ENCODE results near the gene SUGP1. TPM values are rescaled to one million over a fixed set of nuclear protein-coding genes. Genes with fewer than 3 reads are reported as not detected.

Gene SUGP1
- 10 to 100 TPM; 49.4 to 62.0 TPM for total RNA-seq

- H3K36me3 Mint-ChIP-seq (ENCODE audit: low read depth), result peaks cover 16% of the 10 kb centered on the region
- peak within 1 kb of the TSS; percentile 100 for H3K27ac Mint-ChIP-seq
- ChIA-PET CTCF (no interaction called here), POLR2A (no interaction called here)
- no peaks in the 10 kb centered on the region for H3K27me3 Mint-ChIP-seq
- ATAC-seq (peak; percentile 93), DNase-seq (peak; percentile 96)
- peak within 1 kb of the TSS; percentile 93 for H3K4me3 Mint-ChIP-seq
- intact Hi-C loops (cut with DNase I, micrococcal nuclease), result loop anchor here (1.0 to 2.0 kb wide), 13 partner anchors 44 to 798 kb away; partner anchors contain the start of genes BORCS8 (in 2 of the 2), NR2C2AP (in 2 of the 2), RFXANK (in 2 of the 2) and ARMC6 (in 1 of the 2)
- H3K4me1 Mint-ChIP-seq, result peaks cover 39% of the 10 kb centered on the region
- H3K9me3 Mint-ChIP-seq (ENCODE audit: low read depth), result no peaks in the 10 kb centered on the region
Observed at GRCh38 chr19:19320361-19321140, at the start of gene SUGP1, which contains the start of gene MAU2. Gene SUGP1 (minus strand): TSS chr19:19320509. CDS start chr19:19320496, 13 bp downstream. Gene MAU2 (plus strand): TSS chr19:19320829. CDS start chr19:19320860, 31 bp downstream.

DNA sequence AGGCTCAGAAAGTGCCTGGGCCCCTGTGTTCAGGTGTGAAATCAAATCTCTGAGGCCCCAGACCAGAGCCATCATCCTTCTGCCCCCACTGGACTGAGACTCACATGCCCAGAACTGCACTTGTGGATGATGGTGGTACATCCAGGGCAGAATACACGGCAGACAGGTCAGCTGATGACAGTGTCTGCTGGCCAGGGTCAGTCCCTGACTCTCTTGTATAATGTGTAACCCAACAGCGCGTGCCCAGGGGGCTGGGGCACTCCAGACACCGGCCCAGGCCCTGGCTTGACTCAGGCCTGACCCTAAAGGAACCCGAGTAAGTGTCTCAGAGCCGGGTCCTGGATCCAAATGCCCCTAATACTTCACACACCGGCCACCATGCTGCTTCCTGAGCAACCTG is 47.8 kb upstream of the SUGP1 start:
- DNase-seq (no peak), ATAC-seq (no peak)
- Mint-ChIP-seq H3K4me3 (no peak overlapping the region), H3K4me1 (peaks cover 19% of the 10 kb centered on the region), H3K27ac (no peak overlapping the region), H3K27me3 (no peaks in the 10 kb centered on the region), H3K36me3 (ENCODE audit: low read depth) (no peaks in the 10 kb centered on the region), H3K9me3 (ENCODE audit: low read depth) (no peaks in the 10 kb centered on the region)
- ChIA-PET POLR2A (interaction anchor here (0.6 kb wide), 1 partner anchor 20 kb away, joined by 3 read pairs; no protein-coding TSS in a partner anchor), CTCF (interaction anchor here (1.7 to 2.0 kb wide), 2 partner anchors 10 to 122 kb away, joined by 4 to 17 read pairs; no protein-coding TSS in a partner anchor)
- intact Hi-C loops (cut with DNase I, micrococcal nuclease), result loop anchor here in 1 of 2 experiments (5.0 kb wide), 1 partner anchor 39 kb away; the partner anchor contains the start of gene GATAD2A

GRCh38 chr19:19366434-19367396 is 46.4 kb upstream of the SUGP1 start:
- intact Hi-C loops (cut with DNase I, micrococcal nuclease), result loop anchor here (1.0 to 5.0 kb wide), 2 partner anchors 41 to 124 kb away; partner anchors contain the start of gene GATAD2A (in 1 of the 2)
- DNase-seq, result peak; percentile 86
- CTCF ChIA-PET, result interaction anchor here (0.6 to 7.1 kb wide), 7 partner anchors 9 to 366 kb away, joined by 3 to 123 read pairs (median 4); no protein-coding TSS in a partner anchor
- Mint-ChIP-seq H3K27ac (peak overlapping the region; percentile 38), H3K4me1 (peaks cover 18% of the 10 kb centered on the region), H3K4me3 (no peak overlapping the region), H3K36me3 (ENCODE audit: low read depth) (no peaks in the 10 kb centered on the region), H3K27me3 (no peaks in the 10 kb centered on the region), H3K9me3 (ENCODE audit: low read depth) (no peaks in the 10 kb centered on the region)
- POLR2A ChIA-PET, result interaction anchor here (0.6 kb wide), 1 partner anchor 64 kb away, joined by 3 read pairs; no protein-coding TSS in a partner anchor
- ATAC-seq, result peak; percentile 84

- H3K4me1 Mint-ChIP-seq, result peaks cover 36% of the 10 kb centered on the region
- H3K9me3 Mint-ChIP-seq (ENCODE audit: low read depth), result no peaks in the 10 kb centered on the region
- peak overlapping the region; percentile 19 for H3K27ac Mint-ChIP-seq
- intact Hi-C loops (cut with DNase I, micrococcal nuclease), result loop anchor here in 1 of 2 experiments (5.0 kb wide), 1 partner anchor 170 kb away; the partner anchor contains the start of genes BORCS8 and RFXANK
- no peaks in the 10 kb centered on the region for H3K27me3 Mint-ChIP-seq
- no peak overlapping the region for H3K4me3 Mint-ChIP-seq
- DNase-seq, result no peak
- CTCF ChIA-PET, result interaction anchor here (0.6 to 7.1 kb wide), 5 partner anchors 11 to 128 kb away, joined by 3 to 123 read pairs (median 3); no protein-coding TSS in a partner anchor
- ATAC-seq, result no peak
- POLR2A ChIA-PET, result interaction anchor here (1.2 kb wide), 1 partner anchor 23 kb away, joined by 4 read pairs; no protein-coding TSS in a partner anchor
- H3K36me3 Mint-ChIP-seq (ENCODE audit: low read depth), result peaks cover 4% of the 10 kb centered on the region
Observed at GRCh38 chr19:19362075-19362474, 41.8 kb upstream of the SUGP1 start.

GRCh38 chr19:19361075-19361594 is 40.8 kb upstream of the SUGP1 start:
- Mint-ChIP-seq H3K27ac (peak overlapping the region; percentile 31), H3K4me1 (peaks cover 31% of the 10 kb centered on the region), H3K36me3 (ENCODE audit: low read depth) (peaks cover 6% of the 10 kb centered on the region), H3K27me3 (no peaks in the 10 kb centered on the region), H3K9me3 (ENCODE audit: low read depth) (no peaks in the 10 kb centered on the region), H3K4me3 (no peak overlapping the region)
- ChIA-PET POLR2A (no interaction called here), CTCF (interaction anchor here (0.7 to 7.1 kb wide), 3 partner anchors 12 to 129 kb away, joined by 3 to 123 read pairs (median 3); no protein-coding TSS in a partner anchor)
- DNase-seq (peak; percentile 88), ATAC-seq (peak; percentile 76)
- intact Hi-C loops (cut with DNase I, micrococcal nuclease), result loop anchor here in 1 of 2 experiments (1.0 to 5.0 kb wide), 3 partner anchors 129 to 215 kb away; partner anchors contain the start of genes BORCS8 and RFXANK

DNA sequence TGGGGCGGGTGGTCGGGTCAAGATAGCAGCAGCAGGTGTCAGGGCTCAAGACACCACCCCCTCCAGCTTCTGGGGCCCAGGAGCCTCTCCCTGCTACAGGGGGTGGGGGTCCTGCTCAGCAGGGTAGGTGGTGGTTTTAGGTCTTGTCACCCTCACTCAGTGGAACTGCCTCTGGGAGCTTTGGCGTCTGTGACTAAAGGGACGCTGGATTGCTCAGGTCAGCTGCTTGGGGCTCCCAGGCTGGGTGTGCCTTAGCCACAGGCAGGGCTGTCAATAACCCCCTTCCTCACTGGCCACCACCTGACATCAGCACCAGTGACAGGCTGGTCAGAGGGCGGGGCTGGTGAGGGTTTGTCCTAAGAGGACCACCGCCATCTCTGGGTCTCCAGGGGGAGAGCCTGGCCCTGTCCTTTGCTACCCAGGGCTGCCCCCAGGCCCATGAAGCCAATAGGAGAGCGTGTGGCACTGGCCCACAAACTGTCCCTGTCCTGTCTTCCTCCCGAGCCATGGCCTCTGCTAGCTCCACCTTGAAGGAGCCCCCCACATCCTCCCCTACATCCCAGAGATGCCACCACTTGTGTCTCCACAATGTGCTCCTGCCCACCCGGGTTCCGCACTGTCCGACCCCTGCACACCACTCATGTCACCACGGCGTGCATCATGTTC is 36.7 kb upstream of the SUGP1 start:
- ChIA-PET CTCF (interaction anchor here (2.0 kb wide), 1 partner anchor 134 kb away, joined by 8 read pairs; no protein-coding TSS in a partner anchor), POLR2A (no interaction called here)
- H3K4me1 Mint-ChIP-seq, result peaks cover 21% of the 10 kb centered on the region
- ATAC-seq, result no peak
- no peaks in the 10 kb centered on the region for H3K9me3 Mint-ChIP-seq (ENCODE audit: low read depth)
- no peaks in the 10 kb centered on the region for H3K27me3 Mint-ChIP-seq
- no peak for DNase-seq
- peaks cover 18% of the 10 kb centered on the region for H3K36me3 Mint-ChIP-seq (ENCODE audit: low read depth)
- intact Hi-C loops (cut with DNase I, micrococcal nuclease), result no loop called here
- H3K4me3 Mint-ChIP-seq, result no peak overlapping the region
- H3K27ac Mint-ChIP-seq, result no peak overlapping the region

GRCh38 chr19:19356500-19356899 is 36.2 kb upstream of the SUGP1 start:
- DNase-seq, result no peak
- CTCF ChIA-PET, result interaction anchor here (0.6 kb wide), 1 partner anchor 63 kb away, joined by 3 read pairs; no protein-coding TSS in a partner anchor
- Mint-ChIP-seq H3K9me3 (ENCODE audit: low read depth) (no peaks in the 10 kb centered on the region), H3K36me3 (ENCODE audit: low read depth) (peaks cover 20% of the 10 kb centered on the region), H3K27ac (no peak overlapping the region), H3K27me3 (no peaks in the 10 kb centered on the region), H3K4me3 (no peak overlapping the region), H3K4me1 (peaks cover 18% of the 10 kb centered on the region)
- POLR2A ChIA-PET, result no interaction called here
- no peak for ATAC-seq
- intact Hi-C loops (cut with DNase I, micrococcal nuclease), result no loop called here

- POLR2A ChIA-PET, result no interaction called here
- CTCF ChIA-PET, result interaction anchor here (0.6 to 1.7 kb wide), 2 partner anchors 9 to 62 kb away, joined by 3 to 4 read pairs; no protein-coding TSS in a partner anchor
- Mint-ChIP-seq H3K4me1 (peaks cover 11% of the 10 kb centered on the region), H3K36me3 (ENCODE audit: low read depth) (peaks cover 20% of the 10 kb centered on the region), H3K9me3 (ENCODE audit: low read depth) (no peaks in the 10 kb centered on the region), H3K4me3 (no peak overlapping the region), H3K27me3 (no peaks in the 10 kb centered on the region), H3K27ac (no peak overlapping the region)
- intact Hi-C loops (cut with DNase I, micrococcal nuclease), result no loop called here
- DNase-seq, result no peak
- no peak for ATAC-seq
Observed at GRCh38 chr19:19355606-19356139, 35.4 kb upstream of the SUGP1 start.

GRCh38 chr19:19354932-19355331 is 34.6 kb upstream of the SUGP1 start:
- intact Hi-C loops (cut with DNase I, micrococcal nuclease), result no loop called here
- Mint-ChIP-seq H3K9me3 (ENCODE audit: low read depth) (no peaks in the 10 kb centered on the region), H3K27ac (no peak overlapping the region), H3K4me3 (no peak overlapping the region), H3K27me3 (no peaks in the 10 kb centered on the region), H3K4me1 (peaks cover 11% of the 10 kb centered on the region), H3K36me3 (ENCODE audit: low read depth) (peaks cover 20% of the 10 kb centered on the region)
- no peak for ATAC-seq
- ChIA-PET POLR2A (no interaction called here), CTCF (interaction anchor here (1.7 kb wide), 1 partner anchor 10 kb away, joined by 4 read pairs; no protein-coding TSS in a partner anchor)
- DNase-seq, result no peak

DNA sequence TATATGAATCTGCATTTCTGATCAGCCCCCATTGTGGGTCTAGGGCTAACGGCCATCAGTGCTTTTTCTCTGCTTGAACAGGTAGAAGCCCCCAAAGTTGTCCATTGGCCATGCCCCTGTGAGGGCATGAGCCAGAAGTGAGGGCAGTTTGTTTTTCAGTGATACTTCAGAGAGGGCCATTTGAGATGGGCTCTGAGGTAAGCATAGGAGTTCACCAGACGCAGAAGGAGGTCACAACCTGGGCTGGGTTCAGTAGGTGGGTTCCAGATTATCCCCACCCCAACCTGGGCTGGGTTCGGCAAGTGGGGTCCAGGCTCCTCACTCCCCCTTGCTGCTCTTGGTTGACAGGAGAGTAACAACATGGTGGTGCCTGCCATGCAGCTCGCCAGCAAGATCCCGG is 33.7 kb upstream of the SUGP1 start:
- DNase-seq (no peak), ATAC-seq (no peak)
- Mint-ChIP-seq H3K27me3 (no peaks in the 10 kb centered on the region), H3K4me1 (peaks cover 11% of the 10 kb centered on the region), H3K36me3 (ENCODE audit: low read depth) (peaks cover 24% of the 10 kb centered on the region), H3K27ac (no peak overlapping the region), H3K9me3 (ENCODE audit: low read depth) (no peaks in the 10 kb centered on the region), H3K4me3 (no peak overlapping the region)
- CTCF ChIA-PET, result interaction anchor here (1.7 kb wide), 1 partner anchor 11 kb away, joined by 4 read pairs; no protein-coding TSS in a partner anchor
- intact Hi-C loops (cut with DNase I, micrococcal nuclease), result no loop called here
- POLR2A ChIA-PET, result no interaction called here
